ENCODE data around the gene AFF3.

AFF3 gene

DNA sequence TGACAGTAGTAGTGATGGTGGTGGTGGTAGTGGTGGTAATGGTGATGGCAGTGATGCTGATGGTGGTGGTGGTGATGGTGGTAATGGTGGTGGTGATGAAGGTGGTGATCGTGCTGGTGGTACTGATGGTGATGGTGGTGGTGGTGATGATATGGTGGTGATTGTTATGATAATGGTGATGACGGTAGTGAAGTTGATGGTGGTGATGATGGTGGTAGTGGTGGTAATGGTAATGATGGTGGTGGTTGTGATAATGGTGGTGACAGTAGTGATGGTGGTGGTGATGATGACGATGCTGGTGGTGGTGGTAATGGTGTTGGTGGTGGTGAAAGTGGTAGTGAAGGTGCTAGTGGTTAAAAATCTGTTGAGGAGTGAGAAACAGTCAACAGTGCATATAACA is 125.6 kb downstream of the AFF3 start:
- in situ Hi-C loops (cut with MboI; ENCODE audit: low sequenced_read_pairs) = no loop called here

DNA sequence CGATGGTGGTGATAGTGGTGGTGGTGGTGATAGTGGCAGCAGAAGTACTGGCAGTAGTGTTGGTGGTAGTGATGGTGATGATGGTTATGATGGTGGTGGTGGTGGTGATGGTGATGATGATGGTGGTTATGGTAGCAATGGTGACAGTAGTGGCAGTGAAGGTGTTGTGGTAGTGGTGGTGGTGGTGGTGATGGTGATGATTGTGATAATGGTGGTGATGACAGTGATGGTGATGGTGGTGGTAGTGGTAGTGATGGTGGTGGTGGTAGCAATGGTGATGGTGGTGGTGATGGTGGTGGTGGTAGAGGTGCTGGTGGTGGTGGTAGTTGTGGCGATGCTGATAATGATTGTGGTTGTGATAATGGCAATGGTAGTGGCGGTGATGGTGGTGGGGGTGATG is 126.5 kb downstream of the AFF3 start:
- in situ Hi-C loops (cut with MboI; ENCODE audit: low sequenced_read_pairs) = no loop called here

DNA sequence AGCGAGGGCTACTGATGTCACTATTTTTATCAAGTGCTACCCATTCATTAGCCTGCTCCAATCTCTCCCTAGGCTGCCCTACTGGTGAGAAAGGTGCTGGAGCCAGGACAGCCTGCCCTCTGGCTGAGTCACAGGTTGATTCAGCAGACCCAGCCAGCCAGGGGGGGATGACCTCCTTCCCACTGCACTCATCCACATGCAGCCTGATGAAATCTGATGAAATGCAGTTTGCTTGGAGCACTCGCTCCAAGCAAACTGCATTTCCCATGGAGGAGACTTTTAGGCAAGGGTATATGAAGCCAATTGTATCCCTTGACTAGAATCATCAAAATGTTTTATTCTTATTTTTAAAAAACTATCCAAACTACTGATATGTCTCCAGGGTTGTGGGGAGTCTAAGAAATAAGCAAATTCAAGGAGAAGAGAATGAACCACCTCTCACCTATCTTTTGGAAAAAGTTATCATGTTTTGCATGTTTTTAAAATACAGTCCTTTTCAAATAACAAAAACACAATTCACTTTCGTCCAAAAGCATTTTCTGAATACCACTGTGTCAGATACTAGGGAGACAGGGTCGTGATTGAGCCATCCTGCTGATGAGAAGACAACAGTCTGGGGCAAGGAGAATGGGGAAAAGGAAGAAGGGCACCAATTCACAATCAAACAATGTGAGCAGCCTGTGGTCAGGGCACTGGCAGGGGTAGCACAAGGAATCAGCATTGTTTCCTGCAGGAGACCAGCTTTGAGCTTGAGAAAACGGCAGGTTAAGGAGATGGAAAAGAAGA is 128.3 kb downstream of the AFF3 start:
- in situ Hi-C loops (cut with MboI; ENCODE audit: low sequenced_read_pairs) = no loop called here

DNA sequence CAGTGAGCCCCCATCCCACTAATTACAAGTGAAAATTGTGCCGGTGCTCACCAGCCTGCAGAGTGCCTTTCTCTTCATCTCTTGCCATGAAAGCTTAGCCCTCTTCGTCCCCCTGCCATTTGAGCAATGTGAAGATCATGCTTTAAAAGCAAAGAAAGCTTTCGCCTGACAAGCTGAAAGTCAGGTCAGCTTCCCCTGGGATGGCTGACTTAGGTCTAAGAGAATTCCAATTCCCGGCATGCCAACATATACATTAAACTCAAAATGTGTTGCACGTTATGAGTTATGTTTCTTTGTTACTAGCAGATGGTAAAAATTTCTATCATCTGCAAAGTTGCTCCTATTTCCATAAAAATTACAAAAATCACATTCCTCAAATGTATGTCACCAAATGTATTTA is 129.8 kb downstream of the AFF3 start:
- in situ Hi-C loops (cut with MboI; ENCODE audit: low sequenced_read_pairs) = no loop called here

DNA sequence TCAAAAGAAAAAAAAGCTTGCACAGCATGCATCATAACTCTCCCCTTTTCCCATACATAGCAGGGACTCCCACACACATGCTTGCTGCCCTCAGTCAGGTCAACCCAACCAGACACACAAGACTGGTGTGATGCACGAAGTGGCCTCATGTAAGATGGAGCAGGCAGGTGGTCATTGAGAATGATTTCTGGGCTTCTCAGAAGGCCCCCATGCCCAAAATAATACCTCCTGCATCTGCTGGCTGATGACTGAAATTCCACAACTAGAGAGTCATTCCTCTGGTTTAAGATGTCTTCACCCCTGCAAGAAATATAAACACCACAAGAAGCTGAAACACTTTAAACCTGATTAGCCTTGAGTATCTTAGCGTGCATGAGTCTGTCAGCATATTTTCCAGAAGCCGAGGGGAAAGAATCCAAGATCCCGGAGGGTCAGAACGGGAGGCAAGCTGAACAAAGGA is 131.1 kb downstream of the AFF3 start:
- in situ Hi-C loops (cut with MboI; ENCODE audit: low sequenced_read_pairs) = no loop called here

DNA sequence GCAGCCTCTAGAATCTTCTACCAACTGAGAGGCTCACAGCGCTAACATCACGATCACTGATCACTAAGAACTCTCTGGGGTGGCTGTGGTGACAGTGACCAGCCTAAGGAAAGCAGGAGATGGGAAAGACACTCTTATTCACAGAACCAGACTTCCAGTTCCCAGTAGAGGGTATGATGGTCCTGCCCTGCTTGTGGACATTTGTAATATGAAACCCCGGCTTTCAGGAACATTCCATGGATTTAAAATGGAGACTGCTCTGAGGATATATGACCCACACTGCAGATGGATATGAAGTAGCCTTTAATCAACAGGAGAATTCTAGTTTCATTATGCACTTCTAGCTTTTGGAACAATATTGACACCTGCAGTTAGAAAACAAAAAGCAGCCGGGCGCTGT is 131.8 kb downstream of the AFF3 start:
- in situ Hi-C loops (cut with MboI; ENCODE audit: low sequenced_read_pairs) = no loop called here

DNA sequence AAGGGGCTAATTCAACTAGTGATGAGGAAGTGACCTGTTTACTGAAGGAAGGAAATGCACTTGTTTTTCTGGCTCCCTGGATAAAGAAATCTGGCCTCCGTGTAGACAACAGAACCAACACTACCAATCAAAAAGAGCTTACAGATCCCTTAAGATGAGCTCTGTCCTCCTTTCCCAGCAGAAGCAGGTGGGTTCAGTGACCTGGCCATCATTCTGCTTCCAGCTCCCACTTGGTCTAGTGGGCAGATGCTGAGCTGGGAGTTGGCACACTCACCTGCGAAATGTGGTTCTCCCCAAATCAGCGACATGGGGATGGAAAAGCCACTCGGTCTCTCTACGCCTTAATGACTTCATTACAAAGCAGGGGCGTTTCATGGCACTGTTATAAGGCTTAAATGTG is 132.6 kb downstream of the AFF3 start:
- in situ Hi-C loops (cut with MboI; ENCODE audit: low sequenced_read_pairs) = no loop called here

DNA sequence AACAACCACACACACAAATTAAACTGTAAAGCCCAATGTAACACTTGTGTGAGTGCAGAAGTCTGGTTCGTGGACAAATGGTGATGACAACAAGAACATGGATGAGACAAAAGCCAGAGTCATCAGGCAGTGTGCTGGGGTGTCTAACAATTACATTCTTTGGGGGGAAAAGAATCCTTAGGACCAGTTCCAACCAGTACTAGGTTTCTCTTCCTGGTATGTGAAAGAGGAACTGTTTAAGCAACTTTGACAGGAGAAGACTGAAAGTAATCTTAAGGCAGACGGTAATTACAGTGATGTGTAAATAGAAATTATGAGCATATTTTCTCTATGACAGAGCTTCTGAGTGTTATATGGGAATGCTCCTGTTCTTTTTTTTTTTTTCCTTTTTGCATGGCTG is 133.4 kb downstream of the AFF3 start:
- in situ Hi-C loops (cut with MboI; ENCODE audit: low sequenced_read_pairs) = no loop called here

GRCh38 chr2:100006516-100006915 is 135.9 kb downstream of the AFF3 start:
- in situ Hi-C loops (cut with MboI; ENCODE audit: low sequenced_read_pairs) = no loop called here

GRCh38 chr2:100004959-100005387 is 137.4 kb downstream of the AFF3 start:
- in situ Hi-C loops (cut with MboI; ENCODE audit: low sequenced_read_pairs) = no loop called here

- in situ Hi-C loops (cut with MboI; ENCODE audit: low sequenced_read_pairs) = no loop called here
Observed at GRCh38 chr2:100004348-100004884, 138.0 kb downstream of the AFF3 start.

- in situ Hi-C loops (cut with MboI; ENCODE audit: low sequenced_read_pairs) = no loop called here
Observed at GRCh38 chr2:100002059-100002458, 140.3 kb downstream of the AFF3 start.

DNA sequence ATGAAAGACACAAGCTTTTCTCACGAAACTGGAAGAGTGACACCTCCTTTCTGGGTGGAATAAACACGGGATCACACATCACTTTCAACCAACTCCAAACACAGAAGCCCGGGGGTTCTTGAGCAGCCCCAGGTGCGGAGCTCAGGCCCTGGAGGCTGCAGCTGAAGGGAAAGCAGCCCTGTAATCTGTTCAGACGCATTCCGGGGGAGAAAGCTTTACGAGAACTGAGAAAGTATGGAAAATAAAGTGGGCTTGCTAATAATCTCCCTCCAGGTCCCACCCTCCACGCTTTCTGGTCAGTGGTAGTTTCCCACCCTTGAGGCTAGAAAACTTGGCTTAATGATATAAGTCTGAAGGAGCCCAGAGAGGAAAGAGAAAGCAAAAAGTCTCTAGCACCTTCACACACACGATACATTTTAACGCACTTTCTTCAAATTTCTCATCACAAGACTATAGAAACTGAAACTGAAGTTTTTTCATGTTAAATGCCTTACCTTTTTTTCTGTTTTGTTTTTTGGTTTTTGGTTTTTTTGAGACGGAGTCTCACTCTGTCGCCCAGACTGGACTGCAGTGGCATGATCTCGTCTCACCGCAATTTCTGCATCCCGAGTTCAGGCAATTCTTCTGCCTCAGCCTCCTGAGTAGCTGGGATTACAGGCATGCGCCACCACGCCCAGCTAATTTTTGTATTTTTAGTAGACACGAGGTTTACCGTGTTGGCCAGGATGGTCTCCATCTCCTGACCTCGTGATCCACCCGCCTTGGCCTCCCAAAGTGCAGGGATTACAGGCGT is 141.3 kb downstream of the AFF3 start:
- in situ Hi-C loops (cut with MboI; ENCODE audit: low sequenced_read_pairs) = no loop called here

GRCh38 chr2:99998651-99999320 is 143.6 kb downstream of the AFF3 start:
- in situ Hi-C loops (cut with MboI; ENCODE audit: low sequenced_read_pairs) = no loop called here

- in situ Hi-C loops (cut with MboI; ENCODE audit: low sequenced_read_pairs) = no loop called here
Observed at GRCh38 chr2:99989905-99990304, 152.5 kb downstream of the AFF3 start.

DNA sequence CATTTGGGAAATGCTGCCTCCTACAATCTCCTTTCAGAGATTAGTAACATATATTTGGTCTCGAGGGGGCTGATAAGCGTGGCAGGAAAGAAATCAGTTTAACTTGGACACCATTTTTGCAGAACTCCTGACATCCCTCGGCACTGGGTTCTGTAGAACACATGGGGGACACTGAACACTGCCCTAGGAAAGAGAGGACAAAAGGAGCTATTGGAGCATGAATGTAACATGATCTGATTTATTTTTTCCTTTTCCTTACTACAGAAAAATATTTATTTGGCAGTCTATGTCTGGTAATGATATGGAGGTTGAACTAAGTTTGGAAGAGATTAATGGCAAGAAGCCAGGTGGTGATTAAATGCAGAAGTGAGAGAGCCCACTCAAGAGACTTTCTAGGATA is 153.8 kb downstream of the AFF3 start:
- in situ Hi-C loops (cut with MboI; ENCODE audit: low sequenced_read_pairs) = no loop called here

GRCh38 chr2:99987160-99987559 is 155.2 kb downstream of the AFF3 start:
- in situ Hi-C loops (cut with MboI; ENCODE audit: low sequenced_read_pairs) = no loop called here

DNA sequence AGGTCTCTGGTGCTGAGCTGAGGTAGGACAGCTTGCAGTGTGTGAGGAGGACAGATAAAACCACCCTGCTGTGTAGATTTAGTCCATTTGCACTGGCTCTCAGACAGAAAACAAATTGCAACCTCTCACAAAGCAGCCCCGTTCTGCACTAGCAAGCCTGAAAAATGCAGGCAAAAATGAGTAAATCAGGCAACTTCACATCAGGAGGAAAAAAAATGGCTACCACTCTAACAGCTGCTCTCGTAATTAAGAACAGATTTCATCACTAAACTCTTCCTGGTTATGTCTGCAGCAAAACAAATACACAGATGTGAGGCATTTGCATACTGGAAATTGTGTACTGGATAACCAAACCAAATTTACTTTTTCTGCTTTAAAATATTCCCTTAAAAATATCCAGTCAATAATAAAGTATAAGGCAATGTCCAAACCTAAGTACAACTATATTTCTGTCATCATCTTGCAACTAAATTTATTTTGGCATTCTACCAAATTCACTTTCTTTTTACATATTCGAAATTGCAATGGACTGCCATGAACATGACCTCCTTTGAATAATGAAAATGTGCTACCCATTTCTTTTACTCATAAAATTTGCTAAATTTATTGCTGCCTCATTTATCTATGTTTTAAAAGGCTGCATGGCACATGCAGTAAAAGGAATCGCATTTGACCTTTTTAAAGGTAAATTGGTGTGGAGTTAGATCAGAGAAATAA is 157.4 kb downstream of the AFF3 start:
- in situ Hi-C loops (cut with MboI; ENCODE audit: low sequenced_read_pairs) = no loop called here

- in situ Hi-C loops (cut with MboI; ENCODE audit: low sequenced_read_pairs) = no loop called here
Observed at GRCh38 chr2:99982744-99983143, 159.6 kb downstream of the AFF3 start.

GRCh38 chr2:99981840-99982239 is 160.6 kb downstream of the AFF3 start:
- in situ Hi-C loops (cut with MboI; ENCODE audit: low sequenced_read_pairs) = no loop called here

DNA sequence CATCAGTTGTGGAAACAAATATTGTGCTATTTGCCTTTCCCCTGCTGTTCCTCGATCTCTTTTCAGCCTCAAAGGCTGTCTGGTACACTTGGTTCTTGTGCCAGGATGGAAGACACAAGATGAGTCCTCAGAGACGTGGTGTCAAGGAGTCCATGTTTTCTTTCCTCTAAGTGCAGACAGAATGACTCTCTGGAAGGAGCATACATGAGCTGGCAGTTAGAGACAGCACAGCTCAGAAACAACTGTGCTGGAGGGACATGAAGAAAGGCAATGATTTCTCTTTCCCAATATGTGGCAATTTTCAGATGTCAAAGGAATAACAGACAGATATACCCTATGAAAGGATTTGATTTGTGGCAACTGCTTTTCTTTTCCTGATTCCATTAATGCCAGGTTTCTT is 162.2 kb downstream of the AFF3 start:
- in situ Hi-C loops (cut with MboI; ENCODE audit: low sequenced_read_pairs) = no loop called here

Measured in hTERT RPE-1 (cell line).